Suppressor macrophage treated with lipopolysaccharide for 1 hour (primary cell): ENCODE measurements around the gene NRL.

Source experiments
- DNase-seq, 3 donors: peaks; one replicate each; pipeline ENCODE4 v3.0.0-alpha.2; 2020 to 2022

NRL gene

DNA sequence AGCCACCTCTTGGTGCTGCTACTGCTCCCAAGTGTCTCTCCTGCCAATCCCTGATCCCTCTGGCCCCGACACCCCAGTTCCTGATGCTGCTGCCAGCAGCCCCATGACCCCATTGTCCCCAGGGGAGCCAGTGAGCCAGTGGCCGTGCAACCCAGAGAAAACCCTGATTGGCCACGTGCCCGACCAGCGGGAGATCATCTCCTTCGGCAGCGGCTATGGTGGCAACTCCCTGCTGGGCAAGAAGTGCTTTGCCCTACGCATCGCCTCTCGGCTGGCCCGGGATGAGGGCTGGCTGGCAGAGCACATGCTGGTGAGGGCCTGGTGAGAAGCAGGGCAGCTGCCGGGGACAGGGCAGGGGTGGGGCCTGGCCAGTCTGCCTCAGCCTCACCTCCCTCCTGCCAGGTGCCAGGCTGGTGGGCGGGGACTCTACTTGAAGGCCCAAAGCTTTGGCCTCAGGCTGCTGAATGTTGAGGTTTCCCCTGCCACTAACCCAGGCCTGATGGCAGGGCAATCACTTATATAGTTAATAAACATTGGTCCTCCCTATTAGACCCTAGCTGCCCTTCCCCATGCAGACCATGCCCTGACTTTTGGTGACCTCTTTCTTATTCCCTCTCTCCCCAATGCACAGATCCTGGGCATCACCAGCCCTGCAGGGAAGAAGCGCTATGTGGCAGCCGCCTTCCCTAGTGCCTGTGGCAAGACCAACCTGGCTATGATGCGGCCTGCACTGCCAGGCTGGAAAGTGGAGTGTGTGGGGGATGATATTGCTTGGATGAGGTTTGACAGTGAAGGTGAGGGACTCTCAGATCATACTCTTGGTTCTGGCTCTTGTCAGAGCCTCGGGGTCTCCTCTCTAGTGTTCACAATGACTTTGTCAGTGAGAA lies 15.6 kb downstream of the NRL start:
- DNase-seq: no peak

GRCh38 chr14:24098229-24098926 lies 16.4 kb downstream of the NRL start:
- no peak for DNase-seq

DNA sequence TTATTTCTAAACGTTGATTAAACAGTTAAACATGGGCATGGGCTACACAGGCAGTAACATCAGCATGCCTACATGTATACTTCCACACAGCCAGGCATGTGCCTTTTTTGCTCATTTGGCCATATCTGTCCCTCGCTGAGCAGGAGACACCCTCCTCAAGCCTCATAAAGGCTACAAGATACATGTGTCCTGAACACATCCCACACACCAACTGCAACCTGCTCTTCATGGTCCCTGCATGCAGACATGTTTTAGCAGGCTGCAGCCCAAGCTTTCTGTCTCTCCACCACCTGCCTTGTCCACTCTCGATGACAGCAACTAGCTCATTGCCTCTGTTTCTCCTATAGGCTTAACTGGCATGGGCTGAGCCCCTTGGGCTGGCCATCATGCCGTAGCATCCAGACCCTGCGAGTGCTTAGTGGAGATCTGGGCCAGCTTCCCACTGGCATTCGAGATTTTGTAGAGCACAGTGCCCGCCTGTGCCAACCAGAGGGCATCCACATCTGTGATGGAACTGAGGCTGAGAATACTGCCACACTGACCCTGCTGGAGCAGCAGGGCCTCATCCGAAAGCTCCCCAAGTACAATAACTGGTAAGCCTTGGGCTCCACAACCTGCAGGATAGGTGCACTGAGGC lies 18.1 kb downstream of the NRL start:
- DNase-seq: no peak

- peak; percentile 85 to 90 (median 86) for DNase-seq
Measured at GRCh38 chr14:24095271-24096068, 19.3 kb downstream of the NRL start.

- DNase-seq: peak in 1 of 3 donors; percentile 32
Measured at GRCh38 chr14:24094841-24095270, 19.9 kb downstream of the NRL start.

DNA sequence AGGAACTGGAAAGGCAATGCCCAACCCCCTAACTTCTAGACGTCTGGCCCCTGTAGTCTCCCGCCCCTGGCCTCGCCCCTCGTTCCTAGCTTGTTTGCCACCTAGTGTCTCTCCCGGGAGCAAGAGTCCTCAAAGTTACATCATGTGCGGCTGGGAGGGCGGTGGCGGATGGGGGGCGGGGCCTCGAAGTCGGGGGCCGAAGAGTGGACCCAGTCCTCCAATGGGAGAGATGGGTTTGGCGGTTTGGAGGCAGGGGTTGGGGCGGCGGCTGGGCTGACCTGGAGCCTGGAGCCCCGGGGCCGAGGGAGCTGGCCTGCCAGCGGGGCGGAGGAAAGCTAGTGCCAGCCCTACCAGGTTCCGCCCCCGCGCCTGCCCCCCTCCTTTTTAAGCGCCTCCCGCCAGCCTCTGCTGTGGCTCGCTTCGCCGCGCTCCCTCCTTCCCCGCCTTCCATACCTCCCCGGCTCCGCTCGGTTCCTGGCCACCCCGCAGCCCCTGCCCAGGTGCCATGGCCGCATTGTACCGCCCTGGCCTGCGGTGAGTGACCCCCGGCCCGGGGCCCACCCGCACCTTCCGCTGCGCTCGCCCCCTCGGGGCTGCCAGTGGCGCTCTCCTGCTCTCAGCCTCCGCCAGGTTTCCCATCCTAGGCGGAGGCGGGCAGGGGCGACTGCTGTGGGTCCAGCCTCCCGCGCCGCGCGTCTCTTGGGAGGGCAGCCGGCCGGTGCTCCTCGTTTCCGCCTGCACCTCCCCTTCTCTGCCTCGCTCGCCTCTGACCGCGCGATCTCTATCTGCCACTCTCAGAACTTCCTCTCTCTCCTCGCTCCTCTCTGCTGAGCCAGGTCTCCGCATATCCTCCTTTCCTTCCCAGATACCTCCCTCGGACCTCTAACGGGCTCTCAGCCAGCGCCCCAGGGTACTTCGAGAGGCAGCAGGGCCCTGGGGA lies 20.6 kb downstream of the NRL start, which contains the start of gene PCK2:
Gene PCK2, plus strand, starts transcription at position 411 of the 940 bp plus-strand sequence. Its CDS starts 95 bp downstream, at position 506.
- peak; percentile 93 to 97 (median 96) for DNase-seq

DNA sequence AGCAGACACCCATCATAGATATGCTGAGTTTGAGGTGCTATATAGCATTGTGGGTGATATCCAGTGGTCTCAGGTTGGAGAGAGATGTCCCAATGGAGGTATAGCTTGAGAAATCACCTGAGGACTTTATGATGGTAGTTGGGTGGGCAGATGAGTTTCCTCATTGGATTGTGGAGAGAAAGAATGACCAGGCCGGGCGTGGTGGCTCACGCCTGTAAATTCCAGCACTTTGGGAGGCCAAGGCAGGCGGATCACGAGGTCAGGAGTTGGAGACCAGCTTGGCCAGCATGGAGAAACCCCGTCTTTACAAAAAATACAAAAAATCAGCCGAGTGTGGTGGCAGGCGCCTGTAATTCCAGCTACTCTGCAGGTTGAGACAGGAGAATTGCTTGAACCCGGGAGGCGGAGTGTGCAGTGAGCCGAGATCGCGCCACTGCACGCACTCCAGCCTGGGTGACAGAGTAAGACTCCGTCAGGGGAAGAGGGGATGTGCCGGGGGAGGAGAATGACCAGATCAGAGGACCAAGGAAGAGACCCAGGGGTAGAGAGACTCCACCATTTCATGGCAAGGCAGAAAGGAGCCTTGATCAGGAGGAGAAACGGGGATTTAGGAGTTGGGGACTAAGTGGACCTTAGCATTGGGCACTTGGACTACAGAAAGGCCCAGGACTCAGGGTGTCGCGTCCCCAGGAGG lies 21.4 kb downstream of the NRL start:
- DNase-seq: no peak

- peak; percentile 88 to 92 (median 91) for DNase-seq
Measured at GRCh38 chr14:24092505-24093206, 22.1 kb downstream of the NRL start.

DNA sequence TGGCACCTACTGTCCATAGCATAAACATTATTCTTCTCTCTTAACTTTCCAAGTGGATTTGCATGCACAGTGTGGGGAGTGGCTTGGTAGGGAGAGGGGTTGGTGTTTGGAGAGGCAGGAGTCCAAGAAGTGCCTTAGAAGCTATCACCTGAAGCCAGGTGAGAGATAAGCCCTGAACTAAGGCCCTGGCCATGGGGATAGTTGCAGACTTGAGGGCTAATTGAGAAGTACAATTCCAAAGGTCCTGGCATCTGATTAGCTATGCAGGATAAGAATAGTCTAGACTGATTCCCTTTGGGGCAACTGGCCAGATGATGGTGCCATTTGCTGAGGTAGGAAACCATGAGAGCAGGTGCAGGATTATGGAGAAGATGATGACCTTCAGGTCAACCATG lies 22.6 kb downstream of the NRL start:
- DNase-seq: no peak

GRCh38 chr14:24089890-24090289 lies 24.9 kb downstream of the NRL start:
- DNase-seq: no peak

- no peak for DNase-seq
Measured at GRCh38 chr14:24088095-24088494, 26.7 kb downstream of the NRL start.

- DNase-seq: no peak
Measured at GRCh38 chr14:24087004-24087403, 27.7 kb downstream of the NRL start.

DNA sequence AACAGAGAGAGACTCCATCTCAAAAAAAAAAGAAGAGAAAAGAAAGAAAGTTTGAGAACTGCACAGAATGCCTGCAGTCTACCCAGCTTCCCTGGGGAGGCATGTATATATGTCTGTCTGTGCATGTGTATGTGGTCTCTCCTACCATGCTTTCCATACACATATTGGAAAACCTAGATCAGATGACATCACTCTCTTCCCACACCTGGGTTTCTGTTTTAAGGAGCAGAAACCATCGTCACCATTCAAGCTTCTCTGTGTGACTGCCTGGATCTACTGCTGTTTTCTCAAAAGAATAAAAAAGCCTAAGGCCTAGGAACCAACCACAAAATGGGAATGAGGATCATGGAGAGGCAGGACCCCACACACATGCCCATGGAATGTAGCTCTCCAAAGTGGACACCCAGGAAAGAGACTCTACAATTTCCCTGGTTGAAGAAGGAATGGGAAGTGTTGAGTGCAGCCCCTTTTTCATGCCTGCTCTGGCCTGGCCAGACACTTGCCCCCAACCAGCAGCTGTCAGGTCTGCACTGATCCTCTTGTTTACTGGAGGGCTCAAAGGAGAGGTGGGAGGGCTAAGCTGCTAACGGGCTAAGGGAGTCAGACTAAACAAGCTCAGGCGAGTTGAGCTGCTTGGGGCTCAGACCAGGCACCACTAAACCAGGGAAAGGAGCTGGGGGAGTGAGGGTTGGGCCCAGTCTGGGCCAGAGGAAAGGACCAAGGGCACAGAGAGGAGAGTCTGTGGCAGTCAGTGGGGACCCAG lies 28.4 kb downstream of the NRL start:
- no peak for DNase-seq

GRCh38 chr14:24085215-24085614 lies 29.5 kb downstream of the NRL start:
- no peak for DNase-seq

DNA sequence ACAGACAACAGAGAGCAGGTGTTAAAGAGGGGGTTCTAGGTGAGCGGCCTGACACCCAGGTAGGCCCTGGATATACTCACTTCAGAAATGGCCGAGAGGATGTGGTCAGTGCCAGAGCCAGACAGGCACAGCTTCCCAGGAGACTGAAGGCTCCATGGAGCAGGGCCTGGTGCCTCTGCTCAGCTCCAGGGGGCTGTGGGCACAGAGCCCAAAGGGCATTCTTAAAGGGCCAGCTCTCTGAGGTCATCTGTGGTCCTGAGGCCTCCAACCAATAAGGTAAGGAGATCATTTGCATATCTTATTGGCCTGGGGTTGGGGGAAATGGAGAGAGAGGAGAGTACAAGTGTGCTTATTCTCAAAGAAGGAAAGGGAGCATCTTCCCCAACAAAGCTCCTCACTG lies 30.3 kb downstream of the NRL start:
- no peak for DNase-seq

GRCh38 chr14:24083462-24083861 lies 31.3 kb downstream of the NRL start:
- DNase-seq: no peak

GRCh38 chr14:24082411-24083080 lies 32.2 kb downstream of the NRL start:
- no peak for DNase-seq

- DNase-seq: no peak
Measured at GRCh38 chr14:24081739-24082211, 33.0 kb downstream of the NRL start.
